GM12878 (cell line): Measurements from ENCODE around the gene PFKL. TPM values are rescaled to one million over a fixed set of nuclear protein-coding genes. Genes with fewer than 3 reads are reported as not detected.

ENCODE experiments used
- ATAC-seq: fragments of 200-7000 bp; cut with Tn5 transposase; 3 replicates; pipeline ENCODE4 v1.9.1; 2020; ENCODE audit warnings: mild to moderate bottlenecking, moderate library complexity
- BruUV-seq: library from RNA; stranded (reverse); fragments of 400-500 nt; replicated peaks from 2 replicates; lab custom pipeline; 2021; lab: Mats Ljungman, UMichigan
- CTCF ChIA-PET: fragments of 300-600 bp; sonication (Branson Sonifier 250); formaldehyde crosslinking; extraction: SDS; loops from one replicate; lab custom pipeline; 2021; ENCODE audit warnings: inconsistent platforms; lab: Yijun Ruan, JAX
- POLR2A ChIA-PET: fragments of 350-600 bp; formaldehyde crosslinking; extraction: SDS; loops from one replicate; lab custom pipeline; 2021; ENCODE audit warnings: inconsistent platforms; lab: Charles Lee
- RAD21 ChIA-PET: fragments of 300-600 bp; sonication (Branson Sonifier 250); formaldehyde crosslinking; loops from one replicate; lab custom pipeline; 2023; ENCODE audit warnings: antibody characterized with exemption; ENCODE audit not compliant: unreplicated experiment; lab: Charles Lee
- SMC1A ChIA-PET: fragments of 300-600 bp; sonication (Branson Sonifier 250); formaldehyde crosslinking; loops from one replicate; lab custom pipeline; 2023; ENCODE audit not compliant: unreplicated experiment, uncharacterized antibody; lab: Charles Lee
- DNase-seq: peaks from one replicate; pipeline ENCODE4 v3.0.0-alpha.2; 2011; ENCODE audit warnings: low read depth, low spot score
- FAIRE-seq: peaks from 3 replicates; lab custom pipeline; 2011; peaks lifted over from hg19 to GRCh38; lab: Jason Lieb, UNC
- H2AFZ ChIP-seq: 2 replicates; pipeline ENCODE4 v1.6.0; 2011; ENCODE audit warnings: low read depth, low read length, control low read depth; ENCODE audit not compliant: control insufficient read depth
- H3K27ac ChIP-seq: 2 replicates; pipeline ENCODE4 v1.5.1; 2011; ENCODE audit warnings: control low read depth; ENCODE audit not compliant: control insufficient read depth, insufficient read depth
- H3K27me3 ChIP-seq, 2 experiments: replicated peaks in 1 of 2; 2 replicates each; pipeline versions ENCODE4 v1.6.0 to v1.6.1; 2011; ENCODE audit warnings: low read length in 1 of 2; ENCODE audit not compliant: control insufficient read depth in 2 of 2, insufficient read depth in 2 of 2
- H3K36me3 ChIP-seq, 2 experiments: 2 replicates each; pipeline ENCODE4 v1.5.1; 2011; ENCODE audit warnings: low read length in 1 of 2; ENCODE audit not compliant: control insufficient read depth in 2 of 2, insufficient read depth in 2 of 2
- H3K4me1 ChIP-seq: 2 replicates; pipeline ENCODE4 v1.6.1; 2011; ENCODE audit warnings: mild to moderate bottlenecking, low read length, moderate library complexity, mixed read lengths; ENCODE audit not compliant: control insufficient read depth, insufficient read depth
- H3K4me2 ChIP-seq: 2 replicates; pipeline ENCODE4 v1.6.0; 2011; ENCODE audit warnings: control low read depth; ENCODE audit not compliant: control insufficient read depth, insufficient read depth
- H3K4me3 ChIP-seq: fragments of 200-600 bp; sonication (generic); 2 replicates; pipeline ENCODE4 v1.5.1; 2016
- H3K79me2 ChIP-seq: 2 replicates; pipeline ENCODE4 v1.6.0; 2011; ENCODE audit warnings: low read length; ENCODE audit not compliant: control insufficient read depth, insufficient read depth
- H3K9ac ChIP-seq: 2 replicates; pipeline ENCODE4 v1.8.0; 2011; ENCODE audit warnings: low read length, control low read depth, mixed read lengths; ENCODE audit not compliant: control insufficient read depth, insufficient read depth
- H3K9me3 ChIP-seq: replicated peaks from 3 replicates; pipeline ENCODE4 v1.5.1; 2011; ENCODE audit warnings: mild to moderate bottlenecking, low read length; ENCODE audit not compliant: control insufficient read depth, insufficient read depth
- H4K20me1 ChIP-seq: 2 replicates; pipeline ENCODE4 v1.6.0; 2011; ENCODE audit not compliant: control insufficient read depth, insufficient read depth
- BRCA1 ChIP-seq: IDR thresholded peaks from 2 replicates; pipeline ENCODE4 v1.6.1; 2011; ENCODE audit warnings: low read depth, low read length, improper control_type of control experiment
- CHD2 ChIP-seq: IDR thresholded peaks from 2 replicates; pipeline ENCODE4 v1.6.1; 2011; ENCODE audit warnings: low read depth, low read length, improper control_type of control experiment, borderline replicate concordance
- CHD4 ChIP-seq: fragments of 200-600 bp; sonication (generic); IDR thresholded peaks from 2 replicates; pipeline ENCODE4 v1.6.1; 2016; ENCODE audit warnings: mild to moderate bottlenecking
- CUX1 ChIP-seq: IDR thresholded peaks from 2 replicates; pipeline ENCODE4 v1.6.1; 2012; ENCODE audit warnings: improper control_type of control experiment, low read depth, low read length; ENCODE audit not compliant: insufficient replicate concordance
- EED ChIP-seq: sonication (generic); IDR thresholded peaks from 2 replicates; pipeline ENCODE4 v1.6.1; 2016; ENCODE audit warnings: antibody characterized with exemption, low read depth
- GATAD2B ChIP-seq: fragments of 450-650 bp; conservative IDR thresholded peaks from 2 replicates; pipeline ENCODE4 v1.6.1; 2017; ENCODE audit warnings: low read depth, mild to moderate bottlenecking, moderate library complexity
- HCFC1 ChIP-seq: fragments of 150-350 bp; IDR thresholded peaks from 2 replicates; pipeline ENCODE4 v1.6.1; 2014; ENCODE audit warnings: low read length
- HDGF ChIP-seq: fragments of 450-650 bp; IDR thresholded peaks from 2 replicates; pipeline ENCODE4 v1.6.1; 2016; ENCODE audit warnings: antibody characterized with exemption
- JUND ChIP-seq: IDR thresholded peaks from 2 replicates; pipeline ENCODE4 v1.6.1; 2012; ENCODE audit warnings: low read depth, mild to moderate bottlenecking, low read length, improper control_type of control experiment, moderate library complexity
- MAX ChIP-seq: IDR thresholded peaks from 2 replicates; pipeline ENCODE4 v1.6.1; 2012; ENCODE audit warnings: low read depth, low read length, improper control_type of control experiment
- NFYB ChIP-seq: IDR thresholded peaks from 2 replicates; pipeline ENCODE4 v1.6.1; 2011; ENCODE audit warnings: low read depth, mild to moderate bottlenecking, low read length, improper control_type of control experiment, moderate library complexity; ENCODE audit not compliant: insufficient read depth
- PKNOX1 ChIP-seq: fragments of 450-650 bp; IDR thresholded peaks from 2 replicates; pipeline ENCODE4 v1.6.1; 2016; ENCODE audit warnings: mild to moderate bottlenecking
- POU2F2 ChIP-seq: IDR thresholded peaks from 3 replicates; pipeline ENCODE4 v1.6.1; 2011; ENCODE audit warnings: low read depth, mild to moderate bottlenecking, low read length, borderline replicate concordance
- RBBP5 ChIP-seq: fragments of 200-600 bp; sonication (generic); conservative IDR thresholded peaks from 2 replicates; pipeline ENCODE4 v1.6.1; 2016
- SIN3A ChIP-seq: IDR thresholded peaks from 2 replicates; pipeline ENCODE4 v1.6.1; 2012; ENCODE audit warnings: low read depth, low read length, improper control_type of control experiment
- ZBTB40 ChIP-seq: fragments of 450-650 bp; IDR thresholded peaks from 2 replicates; pipeline ENCODE4 v1.6.1; 2016; ENCODE audit warnings: mild to moderate bottlenecking, moderate library complexity, borderline replicate concordance
- WGBS: methylation state at CpG from one replicate; pipeline ENCODE4 v1.1.6; 2016; ENCODE audit warnings: low lambda C conversion rate; ENCODE audit not compliant: insufficient replicate concordance, insufficient coverage; ENCODE audit errors: missing lambda C conversion rate; 5-methylcytosine and 5-hydroxymethylcytosine counted together
- in situ Hi-C: fragments of 300-500 bp; cut with MboI; formaldehyde crosslinking; loops from 9 replicates; pipeline ENCODE4 v1.14.3; 2018; ENCODE audit warnings: mixed read lengths
- intact Hi-C: fragments of 100-400 bp; cut with micrococcal nuclease; formaldehyde crosslinking; loops from one replicate; pipeline ENCODE4 v1.14.2; 2022; ENCODE audit not compliant: unreplicated experiment
- polyA plus RNA-seq, 11 experiments: library from polyadenylated mRNA; depleted of rRNA in 4 of 11; unstranded in 6 of 11; stranded (reverse) in 5 of 11; fragments of >200 nt; fragmentation: Nextera tagmentation in 4 of 11; fragmentation: Illumina TruSeq in 1 of 11; extraction: Ambion mirVana in 4 of 11; extraction: Trizol in 1 of 11; gene quantifications; 1 replicate in 1 of 11; 2 replicates in 10 of 11; pipeline versions ENCODE4 v1.2.1 to v1.2.3, GENCODE V29; 2011 to 2016; ENCODE audit warnings: inconsistent platforms in 2 of 11, missing spikeins in 2 of 11, low read depth in 1 of 11
- total RNA-seq, 4 experiments: library from RNA; depleted of rRNA in 3 of 4; stranded (reverse); fragments of >200 nt in 3 of 4; fragmentation: Illumina TruSeq in 1 of 4; extraction: Trizol in 1 of 4; gene quantifications; 2 replicates each; pipeline versions ENCODE4 v1.2.1 to v1.2.3, GENCODE V29; 2013 to 2021

Gene PFKL
- total and polyA plus RNA-seq, 10 of the 15 experiments (the other 5 are each of a cell fraction or from before 2014, with no cell fraction given), result 1.2 to 192 (median 112) TPM

GRCh38 chr21:44273046-44273445, 26.8 kb upstream of the PFKL start:
- POLR2A ChIA-PET, result no interaction called here
- RAD21 ChIA-PET, result no interaction called here
- intact Hi-C loops (no loop called here), in situ Hi-C loops (no loop called here)
- Histone ChIP-seq H3K4me2 (no peak overlapping the region), H4K20me1 (no peaks in the 10 kb centered on the region), H3K9ac (no peak overlapping the region), H3K27me3 (no peaks in the 10 kb centered on the region), H3K9me3 (no peaks in the 10 kb centered on the region), H3K4me3 (no peak overlapping the region), H2AFZ (no peak overlapping the region), H3K79me2 (no peaks in the 10 kb centered on the region), H3K4me1 (no peaks in the 10 kb centered on the region), H3K36me3 (no peaks in the 10 kb centered on the region), H3K27ac (no peak overlapping the region)
- no TSS peak for BruUV-seq
- DNase-seq (no peak), FAIRE-seq (no peak), ATAC-seq (no peak)
- SMC1A ChIA-PET, result no interaction called here
- CTCF ChIA-PET, result no interaction called here
- WGBS, result 25% methylated on average over 7 of the region's 7 CpGs
- no peak for TF ChIP-seq POU2F2
- no peak for TF ChIP-seq HCFC1
- no peak for TF ChIP-seq SIN3A
- no peak for TF ChIP-seq PKNOX1
- TF ChIP-seq BRCA1, result no peak
- TF ChIP-seq CUX1, result no peak
- no peak for TF ChIP-seq GATAD2B
- no peak for TF ChIP-seq JUND
- TF ChIP-seq HDGF, result no peak
- TF ChIP-seq RBBP5, result no peak
- no peak for TF ChIP-seq CHD4
- TF ChIP-seq MAX, result no peak
- no peak for TF ChIP-seq NFYB
- no peak for TF ChIP-seq CHD2
- no peak for TF ChIP-seq EED
- no peak for TF ChIP-seq ZBTB40
